ENCODE data around the gene COQ7.

DNA sequence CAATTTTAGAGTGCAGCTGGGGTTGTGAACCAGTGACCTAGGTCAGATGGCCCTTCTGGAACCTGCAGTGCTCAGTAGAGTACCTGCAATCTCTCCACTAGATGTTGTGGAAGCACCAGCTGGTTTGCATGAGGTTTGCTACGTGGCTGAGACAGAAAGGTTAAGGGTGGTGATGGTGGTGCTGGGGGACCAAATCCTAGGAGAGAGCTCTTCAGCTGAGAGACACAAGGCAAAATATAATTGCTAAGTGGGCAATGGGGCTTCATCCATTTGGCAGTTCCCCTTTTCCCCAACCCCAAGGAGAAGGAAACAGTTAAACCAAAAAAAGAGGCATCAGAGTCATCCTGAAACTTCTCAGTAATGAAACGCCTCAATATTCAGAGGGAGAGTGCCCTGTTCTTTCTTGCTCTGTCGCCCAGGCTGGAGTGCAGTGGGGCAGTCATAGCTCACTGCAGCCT lies 60.3 kb downstream of the COQ7 start:
- no peak for TF ChIP-seq POLR2A (IDR thresholded peaks at IDR 0.05)
- TF ChIP-seq, protein P1, sequence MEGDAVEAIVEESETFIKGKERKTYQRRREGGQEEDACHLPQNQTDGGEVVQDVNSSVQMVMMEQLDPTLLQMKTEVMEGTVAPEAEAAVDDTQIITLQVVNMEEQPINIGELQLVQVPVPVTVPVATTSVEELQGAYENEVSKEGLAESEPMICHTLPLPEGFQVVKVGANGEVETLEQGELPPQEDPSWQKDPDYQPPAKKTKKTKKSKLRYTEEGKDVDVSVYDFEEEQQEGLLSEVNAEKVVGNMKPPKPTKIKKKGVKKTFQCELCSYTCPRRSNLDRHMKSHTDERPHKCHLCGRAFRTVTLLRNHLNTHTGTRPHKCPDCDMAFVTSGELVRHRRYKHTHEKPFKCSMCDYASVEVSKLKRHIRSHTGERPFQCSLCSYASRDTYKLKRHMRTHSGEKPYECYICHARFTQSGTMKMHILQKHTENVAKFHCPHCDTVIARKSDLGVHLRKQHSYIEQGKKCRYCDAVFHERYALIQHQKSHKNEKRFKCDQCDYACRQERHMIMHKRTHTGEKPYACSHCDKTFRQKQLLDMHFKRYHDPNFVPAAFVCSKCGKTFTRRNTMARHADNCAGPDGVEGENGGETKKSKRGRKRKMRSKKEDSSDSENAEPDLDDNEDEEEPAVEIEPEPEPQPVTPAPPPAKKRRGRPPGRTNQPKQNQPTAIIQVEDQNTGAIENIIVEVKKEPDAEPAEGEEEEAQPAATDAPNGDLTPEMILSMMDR (IDR thresholded peaks at IDR 0.05): no peak
- no peak for TF ChIP-seq POLR2AphosphoS5 (IDR thresholded peaks at IDR 0.05)

Data from prostate gland (tissue), 2 donors.